Panc1 (cell line): ENCODE measurements around the gene SLC37A1. TPM values are rescaled to one million over a fixed set of nuclear protein-coding genes. Genes with fewer than 3 reads are reported as not detected.

Experiments
- ATAC-seq: fragments of 200-7000 bp; cut with Tn5 transposase; 2 replicates; pipeline ENCODE4 v1.9.1; 2020; ENCODE audit warnings: mild to moderate bottlenecking, moderate library complexity
- BruUV-seq: library from RNA; stranded (reverse); fragments of 400-500 nt; replicated peaks from 2 replicates; lab custom pipeline; 2021; lab: Mats Ljungman, UMichigan
- CTCF ChIA-PET: fragments of 300-600 bp; sonication (Branson Sonifier 250); formaldehyde crosslinking; loops from one replicate; lab custom pipeline; 2022; ENCODE audit warnings: antibody characterized with exemption; lab: Charles Lee
- POLR2A ChIA-PET: fragments of 300-600 bp; sonication (Branson Sonifier 250); formaldehyde crosslinking; loops from one replicate; lab custom pipeline; 2022; ENCODE audit warnings: antibody characterized with exemption; lab: Charles Lee
- DNase-seq: peaks from one replicate; pipeline ENCODE4 v3.0.0-alpha.2; 2010; ENCODE audit warnings: low read depth, low spot score
- H3K27ac ChIP-seq: 2 replicates; pipeline ENCODE4 v1.5.1; 2011; ENCODE audit warnings: mild to moderate bottlenecking, low read length, inconsistent platforms
- H3K27me3 ChIP-seq: fragments of 200-500 bp; sonication (Bioruptor generic); 2 replicates; pipeline ENCODE4 v1.6.0; 2014; ENCODE audit warnings: low read length, inconsistent platforms; ENCODE audit not compliant: control insufficient read depth, insufficient read depth
- H3K36me3 ChIP-seq: fragments of 200-500 bp; sonication (Bioruptor generic); 2 replicates; pipeline ENCODE4 v1.5.1; 2014; ENCODE audit warnings: inconsistent platforms, mild to moderate bottlenecking, low read length, moderate library complexity; ENCODE audit not compliant: control insufficient read depth, insufficient read depth
- H3K4me1 ChIP-seq: 2 replicates; pipeline ENCODE4 v1.5.1; 2011; ENCODE audit warnings: inconsistent platforms, mild to moderate bottlenecking, low read length, moderate library complexity; ENCODE audit not compliant: control insufficient read depth, insufficient read depth
- H3K4me3 ChIP-seq, 2 experiments: 2 replicates each; pipeline ENCODE4 v1.5.1; 2011 to 2012; ENCODE audit warnings: low read depth in 2 of 2, low read length in 2 of 2, mild to moderate bottlenecking in 2 of 2, inconsistent platforms in 1 of 2, moderate library complexity in 1 of 2
- H3K9me3 ChIP-seq: fragments of 200-500 bp; sonication (Bioruptor generic); 2 replicates; pipeline ENCODE4 v1.5.1; 2014; ENCODE audit warnings: low read depth, mild to moderate bottlenecking, inconsistent platforms, low read length, moderate library complexity; ENCODE audit not compliant: control insufficient read depth, insufficient read depth
- CTCF ChIP-seq: fragments of 450-650 bp; IDR thresholded peaks from 2 replicates; pipeline ENCODE4 v1.5.1; 2017; ENCODE audit warnings: mild to moderate bottlenecking
- POLR2AphosphoS5 ChIP-seq: IDR thresholded peaks from 2 replicates; pipeline ENCODE4 v1.6.1; 2012; ENCODE audit warnings: mild to moderate bottlenecking, low read depth, low read length, moderate library complexity
- SIN3A ChIP-seq: IDR thresholded peaks from 2 replicates; pipeline ENCODE4 v1.6.1; 2012; ENCODE audit warnings: low read depth, mild to moderate bottlenecking, low read length, moderate library complexity, borderline replicate concordance; ENCODE audit not compliant: insufficient read depth
- TCF7L2 ChIP-seq: IDR thresholded peaks from 2 replicates; pipeline ENCODE4 v1.6.1; 2011; ENCODE audit warnings: mild to moderate bottlenecking, low read depth, low read length, inconsistent platforms
- in situ Hi-C: cut with HindIII; loops from 2 replicates; pipeline ENCODE4 v1.10.0; 2016; ENCODE audit warnings: low sequenced_read_pairs, low pct_unique_long_range_greater_than_20kb
- intact Hi-C: fragments of 100-400 bp; cut with micrococcal nuclease; formaldehyde crosslinking; loops from one replicate; pipeline ENCODE4 v1.10.0; 2022; ENCODE audit not compliant: unreplicated experiment
- total RNA-seq: library from RNA; stranded (reverse); gene quantifications from one replicate; pipeline ENCODE4 v1.2.1, GENCODE V29; 2021; ENCODE audit not compliant: unreplicated experiment
- TF ChIP-seq, protein P1 (sequence below), 2 experiments: IDR thresholded peaks; 2 replicates each; pipeline ENCODE4 v1.6.1; 2011 to 2012; ENCODE audit warnings: low read depth in 2 of 2, control low read depth in 1 of 2, low read length in 1 of 2, mild to moderate bottlenecking in 1 of 2, moderate library complexity in 1 of 2; ENCODE audit not compliant: insufficient read depth in 1 of 2

SLC37A1 gene
- total RNA-seq, 1 experiment from 2014 or later, result 7.7 TPM

- no peak overlapping the region for H3K27ac ChIP-seq
- TF ChIP-seq CTCF (no peak), TCF7L2 (no peak), POLR2AphosphoS5 (no peak), SIN3A (no peak)
- TF ChIP-seq, protein P1, sequence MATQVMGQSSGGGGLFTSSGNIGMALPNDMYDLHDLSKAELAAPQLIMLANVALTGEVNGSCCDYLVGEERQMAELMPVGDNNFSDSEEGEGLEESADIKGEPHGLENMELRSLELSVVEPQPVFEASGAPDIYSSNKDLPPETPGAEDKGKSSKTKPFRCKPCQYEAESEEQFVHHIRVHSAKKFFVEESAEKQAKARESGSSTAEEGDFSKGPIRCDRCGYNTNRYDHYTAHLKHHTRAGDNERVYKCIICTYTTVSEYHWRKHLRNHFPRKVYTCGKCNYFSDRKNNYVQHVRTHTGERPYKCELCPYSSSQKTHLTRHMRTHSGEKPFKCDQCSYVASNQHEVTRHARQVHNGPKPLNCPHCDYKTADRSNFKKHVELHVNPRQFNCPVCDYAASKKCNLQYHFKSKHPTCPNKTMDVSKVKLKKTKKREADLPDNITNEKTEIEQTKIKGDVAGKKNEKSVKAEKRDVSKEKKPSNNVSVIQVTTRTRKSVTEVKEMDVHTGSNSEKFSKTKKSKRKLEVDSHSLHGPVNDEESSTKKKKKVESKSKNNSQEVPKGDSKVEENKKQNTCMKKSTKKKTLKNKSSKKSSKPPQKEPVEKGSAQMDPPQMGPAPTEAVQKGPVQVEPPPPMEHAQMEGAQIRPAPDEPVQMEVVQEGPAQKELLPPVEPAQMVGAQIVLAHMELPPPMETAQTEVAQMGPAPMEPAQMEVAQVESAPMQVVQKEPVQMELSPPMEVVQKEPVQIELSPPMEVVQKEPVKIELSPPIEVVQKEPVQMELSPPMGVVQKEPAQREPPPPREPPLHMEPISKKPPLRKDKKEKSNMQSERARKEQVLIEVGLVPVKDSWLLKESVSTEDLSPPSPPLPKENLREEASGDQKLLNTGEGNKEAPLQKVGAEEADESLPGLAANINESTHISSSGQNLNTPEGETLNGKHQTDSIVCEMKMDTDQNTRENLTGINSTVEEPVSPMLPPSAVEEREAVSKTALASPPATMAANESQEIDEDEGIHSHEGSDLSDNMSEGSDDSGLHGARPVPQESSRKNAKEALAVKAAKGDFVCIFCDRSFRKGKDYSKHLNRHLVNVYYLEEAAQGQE (IDR thresholded peaks at IDR 0.05; ENCODE audit: insufficient read depth in 1 of 2, low read depth in 2 of 2, low read length in 1 of 2), result no peak
- H3K27me3 ChIP-seq, result no peaks in the 10 kb centered on the region
- ChIA-PET CTCF (no interaction called here), POLR2A (no interaction called here)
- ATAC-seq (no peak), DNase-seq (no peak)
- intact Hi-C loops (no loop called here), in situ Hi-C loops (no loop called here)
- H3K36me3 ChIP-seq, result no peaks in the 10 kb centered on the region
- no TSS peak for BruUV-seq
- no peaks in the 10 kb centered on the region for H3K4me1 ChIP-seq
- H3K4me3 ChIP-seq, result no peak overlapping the region
- no peaks in the 10 kb centered on the region for H3K9me3 ChIP-seq
Measured at GRCh38 chr21:42547001-42547905, 33.6 kb downstream of the SLC37A1 start.

DNA sequence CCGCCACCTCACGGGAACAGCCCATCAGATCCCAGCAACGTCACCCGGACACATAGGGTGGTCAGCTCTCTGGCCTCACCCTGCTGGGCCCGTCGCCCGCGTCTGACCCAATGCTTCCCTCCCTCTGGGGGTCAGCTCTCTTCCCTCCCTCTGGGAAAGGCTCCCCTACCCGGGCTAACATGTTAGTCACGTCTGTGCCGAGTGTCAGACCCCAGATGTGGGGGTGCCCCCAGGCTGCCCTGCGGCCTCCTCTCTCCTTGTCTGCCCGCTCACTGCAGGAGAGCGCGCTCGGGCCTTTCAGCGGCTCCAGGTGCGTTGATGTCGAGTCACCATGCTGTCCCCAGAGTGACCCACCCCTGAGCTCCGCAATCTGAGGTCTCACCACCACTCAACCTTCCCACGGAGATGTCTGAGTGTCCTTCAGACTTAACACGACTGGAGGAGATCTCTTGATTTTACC is 34.3 kb downstream of the SLC37A1 start:
- H3K4me3 ChIP-seq, result no peak overlapping the region
- intact Hi-C loops (no loop called here), in situ Hi-C loops (no loop called here)
- H3K9me3 ChIP-seq, result no peaks in the 10 kb centered on the region
- no peak for ATAC-seq
- H3K4me1 ChIP-seq, result no peaks in the 10 kb centered on the region
- no peaks in the 10 kb centered on the region for H3K36me3 ChIP-seq
- no TSS peak for BruUV-seq
- no peaks in the 10 kb centered on the region for H3K27me3 ChIP-seq
- H3K27ac ChIP-seq, result no peak overlapping the region
- POLR2A ChIA-PET, result no interaction called here
- no peak for TF ChIP-seq CTCF
- TF ChIP-seq, protein P1 (IDR thresholded peaks at IDR 0.05; ENCODE audit: insufficient read depth in 1 of 2, low read depth in 2 of 2, low read length in 1 of 2), result no peak
- no peak for TF ChIP-seq POLR2AphosphoS5
- TF ChIP-seq TCF7L2, result no peak
- TF ChIP-seq SIN3A, result no peak
- DNase-seq, result no peak
- CTCF ChIA-PET, result no interaction called here
